RPMI8226 (cell line): ENCODE measurements around the gene SVOP.
A peak's percentile ranks its signal among the peaks of the same experiment; 100 is the strongest.
"Not testable (repeated sequence)": the region's sequence is repeated elsewhere in the genome, so short reads cannot be mapped to it uniquely, and the experiment has no call there.

Source experiments
- DNase-seq: peaks from one replicate; pipeline ENCODE4 v3.0.0-alpha.2; 2015

Gene SVOP

GRCh38 chr12:108879615-108880254 lies 141.1 kb downstream of the SVOP start, which contains the start of gene DAO:
Gene DAO, plus strand, starts transcription at chr12:108880092. Its CDS starts 4,915 bp downstream, at chr12:108885007.
- no peak for DNase-seq

GRCh38 chr12:108876550-108876949 lies 144.3 kb downstream of the SVOP start:
- DNase-seq: no peak

- DNase-seq: no peak
Observed at GRCh38 chr12:108875682-108876361, 145.0 kb downstream of the SVOP start.

DNA sequence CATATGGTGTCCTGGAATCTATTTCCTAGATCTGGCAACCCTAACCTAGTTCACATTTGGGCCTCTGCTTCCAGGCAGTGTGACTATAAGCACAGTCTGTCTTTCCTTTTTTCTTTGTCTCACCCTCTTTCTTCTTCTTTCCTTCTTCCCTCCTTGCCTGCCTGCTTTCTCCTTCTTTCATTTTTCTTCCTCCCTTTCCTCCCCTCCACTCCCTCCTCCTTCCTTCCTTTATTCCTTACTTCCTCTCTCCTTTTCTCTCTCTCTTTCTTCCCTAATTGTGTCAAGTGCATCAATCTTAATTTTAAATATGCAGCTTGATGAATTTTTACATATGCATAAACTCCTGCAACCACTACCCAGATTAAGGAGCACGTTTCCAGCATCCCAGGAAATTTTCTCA lies 145.6 kb downstream of the SVOP start:
- DNase-seq: no peak

DNA sequence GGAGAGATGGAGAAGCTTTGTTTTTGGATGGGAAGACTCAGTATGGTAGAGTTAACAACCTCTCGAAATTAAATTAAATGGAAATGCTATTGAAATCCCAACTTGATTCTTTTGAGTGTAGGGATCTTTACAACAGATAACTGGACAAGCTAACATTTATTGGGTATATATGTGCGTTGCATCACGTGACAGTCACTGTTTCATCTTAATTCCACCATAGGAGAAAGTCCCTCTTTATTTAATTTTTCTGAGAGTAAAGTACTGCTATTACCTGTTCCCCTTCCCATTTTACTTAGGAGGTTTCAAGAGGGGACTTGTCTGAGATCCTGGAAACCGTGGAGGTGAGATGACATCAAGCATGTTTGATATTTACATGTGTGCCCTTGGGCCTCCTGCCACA lies 152.1 kb downstream of the SVOP start:
- no peak for DNase-seq

DNA sequence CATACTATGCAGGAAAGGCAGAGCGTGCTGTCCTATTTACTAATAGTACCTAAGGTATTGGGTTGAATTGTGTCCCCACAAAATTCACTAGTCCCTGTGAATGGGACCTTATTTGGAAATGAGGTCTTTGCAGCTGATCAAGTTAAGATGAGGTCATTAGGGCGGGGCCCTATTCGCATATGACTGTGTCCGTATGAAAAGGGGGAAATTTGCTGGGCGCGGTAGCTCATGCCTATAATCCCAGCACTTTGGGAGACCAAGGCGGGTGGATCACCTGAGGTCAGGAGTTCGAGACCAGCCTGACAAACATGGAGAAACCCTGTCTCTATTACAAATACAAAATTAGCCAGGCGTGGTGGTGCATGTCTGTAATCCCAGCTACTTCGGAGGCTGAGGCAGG lies 154.8 kb downstream of the SVOP start:
- not testable (repeated sequence) for DNase-seq

DNA sequence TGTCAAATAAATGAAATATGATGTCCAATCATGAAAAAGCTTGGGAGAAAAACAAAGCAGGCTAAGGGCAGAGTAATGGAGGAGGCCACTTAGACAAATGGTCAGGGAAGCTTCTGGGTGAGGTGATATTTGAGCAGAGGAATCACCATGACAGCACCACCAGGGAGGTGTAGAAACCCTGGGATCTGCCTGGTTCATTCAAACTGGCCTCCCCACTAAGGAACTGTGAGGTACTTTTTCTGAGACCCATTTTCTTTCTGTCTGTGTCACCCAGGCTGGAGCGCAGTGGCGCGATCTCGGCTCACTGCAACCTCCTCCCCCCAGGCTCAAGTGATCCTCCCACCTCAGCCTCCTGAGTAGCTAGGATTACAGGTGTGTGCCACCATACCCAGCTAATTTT lies 155.7 kb downstream of the SVOP start:
- no peak for DNase-seq

DNA sequence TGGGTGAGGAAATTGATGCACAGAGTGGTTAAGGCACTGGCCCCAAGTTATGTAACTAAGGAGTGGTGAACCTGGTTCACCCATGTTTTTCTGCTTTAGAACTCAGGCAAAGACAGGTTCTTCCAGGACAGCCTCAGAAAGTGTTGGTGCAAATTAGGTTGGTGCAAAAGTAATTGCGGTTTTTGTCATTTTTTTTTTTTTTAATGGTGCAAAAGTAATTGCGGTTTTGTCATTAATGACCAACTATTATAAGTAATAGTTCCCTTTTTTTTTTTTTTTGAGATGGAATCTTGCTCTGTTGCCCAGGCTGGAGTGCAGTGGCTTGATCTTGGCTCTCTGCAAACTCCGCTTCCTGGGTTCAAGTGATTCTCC lies 158.3 kb downstream of the SVOP start:
- no peak for DNase-seq

- peak; percentile 85 for DNase-seq
Observed at GRCh38 chr12:108861878-108862587, 158.8 kb downstream of the SVOP start.

DNA sequence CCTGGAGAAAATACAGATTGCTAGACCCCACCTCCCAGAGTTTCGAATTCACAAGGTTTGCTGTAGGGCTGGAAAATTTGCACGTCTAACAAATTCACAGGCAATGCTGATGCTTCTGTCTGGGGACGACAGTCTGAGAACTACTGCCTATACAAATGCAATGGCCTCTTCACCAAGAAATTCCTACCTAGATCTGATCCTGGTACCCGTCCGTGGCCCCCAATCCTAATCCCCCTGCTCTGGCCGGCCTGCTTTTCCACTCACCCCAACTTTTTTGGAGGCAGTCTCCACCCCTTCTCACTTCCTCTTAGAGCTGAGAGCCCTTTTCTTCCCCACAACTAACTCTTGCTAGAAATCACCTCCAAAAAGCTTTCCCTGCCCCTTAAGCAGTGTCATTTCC lies 160.4 kb downstream of the SVOP start:
- DNase-seq: peak; percentile 50

DNA sequence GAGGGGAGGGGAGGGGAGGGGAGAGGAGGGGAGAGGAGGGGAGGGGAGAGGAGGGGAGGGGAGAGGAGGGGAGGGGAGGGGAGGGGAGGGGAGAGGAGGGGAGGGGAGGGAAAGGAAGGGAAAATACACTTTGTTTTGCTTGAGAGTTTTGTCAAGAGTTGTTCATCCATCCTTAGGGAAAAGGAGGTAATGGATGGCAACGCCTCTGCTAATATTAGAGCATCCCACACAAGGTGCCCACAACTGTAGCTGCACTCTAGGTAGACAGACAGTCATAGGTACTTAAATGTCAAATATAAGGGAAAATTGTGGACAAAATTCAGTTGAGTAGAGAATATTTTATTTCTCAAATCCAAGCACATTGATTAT lies 161.0 kb downstream of the SVOP start:
- DNase-seq: no peak

DNA sequence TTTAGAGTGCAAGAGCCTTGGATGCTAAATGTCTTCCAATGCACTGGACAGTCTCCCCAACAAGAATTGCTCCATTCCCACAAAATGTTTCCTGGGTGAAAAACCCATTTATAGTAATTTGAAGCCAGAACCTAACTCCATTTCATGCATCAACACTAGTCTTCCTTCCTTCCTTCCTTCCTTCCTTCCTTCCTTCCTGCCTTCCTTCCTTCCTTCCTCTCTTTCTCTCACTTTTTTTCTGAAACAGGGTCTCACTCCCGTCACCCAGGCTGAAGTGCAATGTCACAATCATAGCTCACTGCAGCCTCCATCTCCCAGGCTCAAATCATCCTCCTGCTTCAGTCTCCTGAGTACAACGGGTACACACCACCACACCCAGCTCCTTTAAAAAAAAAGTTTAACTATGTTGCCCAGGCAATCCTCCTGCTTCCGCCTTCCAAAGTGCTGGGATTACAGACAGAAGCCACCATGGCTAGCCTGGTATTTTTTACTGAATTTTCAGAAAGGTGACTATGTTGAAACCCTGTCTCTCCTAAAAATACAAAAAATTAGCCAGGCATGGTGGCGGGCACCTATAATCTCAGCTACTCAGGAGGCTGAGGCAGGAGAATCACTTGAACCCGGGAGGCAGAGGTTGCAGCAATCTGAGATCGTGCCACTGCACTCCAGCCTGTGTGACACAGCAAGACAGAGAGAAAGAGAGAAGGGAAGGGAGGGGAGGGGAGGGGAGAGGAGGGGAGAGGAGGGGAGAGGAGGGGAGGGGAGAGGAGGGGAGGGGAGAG lies 161.5 kb downstream of the SVOP start:
- DNase-seq: not testable (repeated sequence)

GRCh38 chr12:108858311-108859074 lies 162.4 kb downstream of the SVOP start:
- no peak for DNase-seq
